Measurements from ENCODE around the gene WWTR1. TPM values are rescaled to one million over a fixed set of nuclear protein-coding genes. Genes with fewer than 3 reads are reported as not detected.

WWTR1 gene
- total RNA-seq, 1 experiment from 2014 or later: 25.5 TPM

- no peak for TF ChIP-seq USF1 (CRISPR knock-in tag; IDR thresholded peaks at IDR 0.05)
- TF ChIP-seq HMGXB4 (CRISPR knock-in tag; IDR thresholded peaks at IDR 0.05): no peak
- no peak for TF ChIP-seq GTF2I (CRISPR knock-in tag; conservative IDR thresholded peaks at IDR 0.05)
- no peak for TF ChIP-seq MLX (CRISPR knock-in tag; IDR thresholded peaks at IDR 0.05)
- TF ChIP-seq FOXP1 (CRISPR knock-in tag; IDR thresholded peaks at IDR 0.05; ENCODE audit: borderline replicate concordance): no peak
- no peak for TF ChIP-seq HMGA2 (CRISPR knock-in tag; IDR thresholded peaks at IDR 0.05)
- Mint-ChIP-seq H3K27me3 (ENCODE audit: low read depth) (no peaks in the 10 kb centered on the region), H3K4me1 (peaks cover 18% of the 10 kb centered on the region), H3K4me3 (no peak overlapping the region), H3K36me3 (peaks cover 17% of the 10 kb centered on the region), H3K27ac (peak overlapping the region; percentile 2; the same call in 1 of the 2 replicates), H3K9me3 (no peaks in the 10 kb centered on the region)
- no peak for DNase-seq (ENCODE audit: low spot score)
- ATAC-seq: no peak
- POLR2A ChIA-PET: no interaction called here
- CTCF ChIA-PET: interaction anchor here (1.1 to 1.9 kb wide), 12 partner anchors 11 to 280 kb away, joined by 3 to 18 read pairs (median 4); partner anchors contain the start of genes COMMD2 and WWTR1
These were observed 129.5 kb downstream of the WWTR1 start for GRCh38 chr3:149528340-149528650.

DNA sequence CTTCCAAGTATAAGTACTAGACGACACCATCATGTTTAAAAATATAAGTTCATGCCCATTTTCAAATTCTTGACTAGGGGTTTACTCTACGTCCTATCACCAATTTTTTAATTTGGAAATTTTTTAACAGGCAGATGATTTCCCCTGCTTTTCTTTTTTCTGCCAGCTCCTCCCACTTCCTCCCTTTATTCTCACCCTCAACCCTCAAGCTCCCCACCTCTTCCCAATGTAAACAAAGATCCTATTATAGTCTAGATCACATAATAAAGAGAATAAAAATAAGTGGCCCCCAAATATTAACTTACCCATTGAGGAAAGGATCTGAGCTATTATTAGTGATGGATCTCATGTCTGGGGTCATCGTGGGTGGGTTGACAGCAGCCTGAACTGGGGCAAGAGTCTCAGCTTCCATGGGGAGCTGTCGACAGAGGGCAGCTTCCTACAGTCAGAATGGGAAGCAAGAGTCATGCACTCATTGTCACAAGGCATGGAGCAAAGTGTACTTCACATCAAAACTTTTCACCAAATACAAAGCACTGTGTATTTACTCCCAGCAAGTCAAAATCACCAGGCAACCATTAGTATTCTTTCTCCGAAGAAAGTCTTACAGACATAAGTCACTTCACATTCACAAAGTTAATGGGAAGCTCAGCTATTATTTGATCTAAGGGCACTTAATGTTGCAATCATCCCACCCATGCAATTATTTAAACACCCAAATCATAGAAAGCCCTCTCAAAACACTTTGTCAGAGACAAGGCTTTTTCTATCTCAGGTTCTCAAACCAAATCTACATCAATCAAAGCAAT, 130.1 kb downstream of the WWTR1 start:
- no peak for TF ChIP-seq ESRRA (CRISPR knock-in tag; IDR thresholded peaks at IDR 0.05; ENCODE audit: borderline replicate concordance)
- no peak for TF ChIP-seq ATF2 (CRISPR knock-in tag; IDR thresholded peaks at IDR 0.05; ENCODE audit: borderline replicate concordance, low read depth)
- TF ChIP-seq ZNF423 (CRISPR knock-in tag; IDR thresholded peaks at IDR 0.05): no peak
- no peak for TF ChIP-seq FOXP1 (CRISPR knock-in tag; IDR thresholded peaks at IDR 0.05; ENCODE audit: borderline replicate concordance)
- no peak for TF ChIP-seq JUN (CRISPR knock-in tag; IDR thresholded peaks at IDR 0.05)
- no peak for TF ChIP-seq CDX4 (CRISPR knock-in tag; IDR thresholded peaks at IDR 0.05; ENCODE audit: borderline replicate concordance)
- TF ChIP-seq ZNF416 (CRISPR knock-in tag; IDR thresholded peaks at IDR 0.05): no peak
- TF ChIP-seq ZBTB21 (CRISPR knock-in tag; IDR thresholded peaks at IDR 0.05; ENCODE audit: borderline replicate concordance): no peak
- TF ChIP-seq ATF1 (CRISPR knock-in tag; IDR thresholded peaks at IDR 0.05): no peak
- no peak for TF ChIP-seq ZNF671 (CRISPR knock-in tag; IDR thresholded peaks at IDR 0.05)
- no peak for TF ChIP-seq NFYB (CRISPR knock-in tag; conservative IDR thresholded peaks at IDR 0.05; ENCODE audit: low read depth)
- TF ChIP-seq ZNF396 (CRISPR knock-in tag; IDR thresholded peaks at IDR 0.05; ENCODE audit: borderline replicate concordance): no peak
- CTCF ChIA-PET: interaction anchor here (1.0 to 1.9 kb wide), 15 partner anchors 10 to 352 kb away, joined by 3 to 18 read pairs (median 4); partner anchors contain the start of genes COMMD2 and WWTR1
- Mint-ChIP-seq H3K27me3 (ENCODE audit: low read depth) (no peaks in the 10 kb centered on the region), H3K9me3 (no peaks in the 10 kb centered on the region), H3K4me3 (no peak overlapping the region), H3K4me1 (peaks cover 14% of the 10 kb centered on the region), H3K27ac (peak overlapping the region; percentile 23; the same call in 1 of the 2 replicates), H3K36me3 (peaks cover 17% of the 10 kb centered on the region)
- no peak for DNase-seq (ENCODE audit: low spot score)
- POLR2A ChIA-PET: no interaction called here
- ATAC-seq: peak; percentile 71

Data from WTC11 (cell line).